MM.1S (cell line): ENCODE data around the gene DAB2IP.

Experiments
- DNase-seq: peaks from one replicate; pipeline ENCODE4 v3.0.0-alpha.2; 2015
- H2AFZ ChIP-seq: fragments of 300-600 bp; sonication (generic); 2 replicates; pipeline ENCODE4 v1.6.0; 2016; ENCODE audit warnings: antibody characterized with exemption, low read length
- H3F3A ChIP-seq: fragments of 300-600 bp; sonication (generic); 2 replicates; pipeline ENCODE4 v1.6.1; 2016; ENCODE audit warnings: mild to moderate bottlenecking, antibody characterized with exemption, low read length, moderate library complexity, mixed read lengths; ENCODE audit not compliant: insufficient read depth
- H3K27ac ChIP-seq: fragments of 300-600 bp; sonication (generic); 2 replicates; pipeline ENCODE4 v1.5.1; 2016; ENCODE audit warnings: mild to moderate bottlenecking, low read length
- H3K27me3 ChIP-seq: fragments of 300-600 bp; sonication (generic); replicated peaks from 2 replicates; pipeline ENCODE4 v1.6.0; 2016; ENCODE audit warnings: low read length; ENCODE audit not compliant: insufficient read depth
- H3K36me3 ChIP-seq: fragments of 300-600 bp; sonication (generic); replicated peaks from 2 replicates; pipeline ENCODE4 v1.6.1; 2016; ENCODE audit warnings: mild to moderate bottlenecking, low read length, mixed read lengths; ENCODE audit not compliant: insufficient read depth
- H3K4me1 ChIP-seq: fragments of 300-600 bp; sonication (generic); 2 replicates; pipeline ENCODE4 v1.6.1; 2016; ENCODE audit warnings: low read length, mixed read lengths
- H3K4me2 ChIP-seq: fragments of 300-600 bp; sonication (generic); 2 replicates; pipeline ENCODE4 v1.6.0; 2016; ENCODE audit warnings: low read depth, low read length
- H3K4me3 ChIP-seq: fragments of 300-600 bp; sonication (generic); 2 replicates; pipeline ENCODE4 v1.5.1; 2016; ENCODE audit warnings: low read length, mixed read lengths
- H3K79me2 ChIP-seq: fragments of 300-600 bp; sonication (generic); 2 replicates; pipeline ENCODE4 v1.6.1; 2016; ENCODE audit warnings: mixed run types, low read length, mixed read lengths
- H3K9ac ChIP-seq: fragments of 300-600 bp; sonication (generic); 2 replicates; pipeline ENCODE4 v1.6.1; 2016; ENCODE audit warnings: low read length, mixed read lengths
- H3K9me2 ChIP-seq: fragments of 300-600 bp; sonication (generic); replicated peaks from 2 replicates; pipeline ENCODE4 v1.6.1; 2016; ENCODE audit warnings: mild to moderate bottlenecking, low read length, mixed read lengths; ENCODE audit not compliant: insufficient read depth
- H3K9me3 ChIP-seq: fragments of 300-600 bp; sonication (generic); replicated peaks from 2 replicates; pipeline ENCODE4 v1.6.1; 2016; ENCODE audit warnings: mild to moderate bottlenecking, low read length, mixed read lengths; ENCODE audit not compliant: insufficient read depth
- H4K20me1 ChIP-seq: fragments of 300-600 bp; sonication (generic); 2 replicates; pipeline ENCODE4 v1.6.1; 2016; ENCODE audit warnings: mild to moderate bottlenecking, low read length, moderate library complexity, mixed read lengths; ENCODE audit not compliant: insufficient read depth
- CTCF ChIP-seq: fragments of 300-600 bp; sonication (generic); IDR thresholded peaks from 2 replicates; pipeline ENCODE4 v1.5.1; 2016; ENCODE audit warnings: antibody characterized with exemption, low read length, mixed read lengths
- EZH2 ChIP-seq: fragments of 300-600 bp; sonication (generic); optimal IDR thresholded peaks from 2 replicates; pipeline ENCODE3; 2017; ENCODE audit warnings: low read depth, mild to moderate bottlenecking, antibody characterized with exemption, low read length, mixed read lengths
- EZH2phosphoT487 ChIP-seq: fragments of 300-600 bp; sonication (generic); IDR thresholded peaks from 2 replicates; pipeline ENCODE4 v1.6.1; 2018; ENCODE audit warnings: antibody characterized with exemption, low read length

DAB2IP gene

GRCh38 chr9:121779381-121780117 lies 128.1 kb downstream of the DAB2IP start:
- Histone ChIP-seq H3K4me3 (no peak overlapping the region), H3K79me2 (no peaks in the 10 kb centered on the region), H3K9ac (no peak overlapping the region), H3K27me3 (no peaks in the 10 kb centered on the region), H2AFZ (no peak overlapping the region), H3K9me2 (no peaks in the 10 kb centered on the region), H3K4me2 (no peak overlapping the region), H3K9me3 (no peaks in the 10 kb centered on the region), H3K4me1 (no peaks in the 10 kb centered on the region), H4K20me1 (no peaks in the 10 kb centered on the region), H3K27ac (no peak overlapping the region), H3F3A (no peaks in the 10 kb centered on the region), H3K36me3 (no peaks in the 10 kb centered on the region)
- no peak for DNase-seq
- TF ChIP-seq EZH2phosphoT487 (no peak), EZH2 (no peak), CTCF (no peak)

GRCh38 chr9:121780177-121781040 lies 129.0 kb downstream of the DAB2IP start:
- no peak for TF ChIP-seq EZH2phosphoT487
- TF ChIP-seq CTCF = no peak
- TF ChIP-seq EZH2 = no peak
- Histone ChIP-seq H3K9me2 (no peaks in the 10 kb centered on the region), H4K20me1 (no peaks in the 10 kb centered on the region), H3K9ac (no peak overlapping the region), H3K27me3 (no peaks in the 10 kb centered on the region), H3F3A (no peaks in the 10 kb centered on the region), H3K79me2 (no peaks in the 10 kb centered on the region), H3K4me2 (no peak overlapping the region), H3K9me3 (no peaks in the 10 kb centered on the region), H3K4me1 (no peaks in the 10 kb centered on the region), H3K36me3 (no peaks in the 10 kb centered on the region), H3K27ac (no peak overlapping the region), H2AFZ (no peak overlapping the region), H3K4me3 (no peak overlapping the region)
- DNase-seq = no peak

GRCh38 chr9:121781145-121781548 lies 129.7 kb downstream of the DAB2IP start:
- no peaks in the 10 kb centered on the region for H3F3A ChIP-seq
- no peaks in the 10 kb centered on the region for H3K79me2 ChIP-seq
- H3K27me3 ChIP-seq = no peaks in the 10 kb centered on the region
- no peaks in the 10 kb centered on the region for H3K9me3 ChIP-seq
- H3K4me3 ChIP-seq = no peak overlapping the region
- H3K9ac ChIP-seq = no peak overlapping the region
- H2AFZ ChIP-seq = no peak overlapping the region
- no peak overlapping the region for H3K27ac ChIP-seq
- TF ChIP-seq EZH2phosphoT487 = no peak
- TF ChIP-seq CTCF = no peak
- no peak for TF ChIP-seq EZH2
- no peaks in the 10 kb centered on the region for H3K36me3 ChIP-seq
- no peaks in the 10 kb centered on the region for H3K4me1 ChIP-seq
- DNase-seq = no peak
- H4K20me1 ChIP-seq = no peaks in the 10 kb centered on the region
- no peak overlapping the region for H3K4me2 ChIP-seq
- no peaks in the 10 kb centered on the region for H3K9me2 ChIP-seq
